GM23248 (cell line): Measurements from ENCODE around the gene GCLC. TPM values are rescaled to one million over a fixed set of nuclear protein-coding genes. Genes with fewer than 3 reads are reported as not detected.

Experiments used
- DNase-seq: peaks from one replicate; pipeline ENCODE4 v3.0.0-alpha.2; 2015
- H2AFZ ChIP-seq: fragments of 200-600 bp; sonication (generic); 2 replicates; pipeline ENCODE4 v1.6.1; 2016; ENCODE audit warnings: antibody characterized with exemption
- H3F3A ChIP-seq: fragments of 200-600 bp; sonication (generic); 2 replicates; pipeline ENCODE4 v1.6.1; 2016; ENCODE audit warnings: mild to moderate bottlenecking, antibody characterized with exemption, mixed run types; ENCODE audit not compliant: insufficient read depth
- H3K27ac ChIP-seq: fragments of 200-600 bp; sonication (generic); 2 replicates; pipeline ENCODE4 v1.5.1; 2016; ENCODE audit warnings: mild to moderate bottlenecking
- H3K27me3 ChIP-seq: fragments of 200-600 bp; sonication (generic); replicated peaks from 2 replicates; pipeline ENCODE4 v1.6.1; 2016; ENCODE audit warnings: mild to moderate bottlenecking; ENCODE audit not compliant: insufficient read depth
- H3K36me3 ChIP-seq: fragments of 200-600 bp; sonication (generic); 2 replicates; pipeline ENCODE4 v1.6.1; 2016; ENCODE audit warnings: low read depth, mild to moderate bottlenecking
- H3K4me1 ChIP-seq: fragments of 200-600 bp; sonication (generic); 2 replicates; pipeline ENCODE4 v1.6.1; 2016; ENCODE audit warnings: mild to moderate bottlenecking; ENCODE audit not compliant: insufficient read depth
- H3K4me2 ChIP-seq: fragments of 200-600 bp; sonication (generic); one replicate; pipeline ENCODE4 v1.6.1; 2016; ENCODE audit warnings: mild to moderate bottlenecking; ENCODE audit not compliant: unreplicated experiment
- H3K4me3 ChIP-seq: fragments of 200-600 bp; sonication (generic); 2 replicates; pipeline ENCODE4 v1.5.1; 2016; ENCODE audit warnings: mild to moderate bottlenecking
- H3K79me2 ChIP-seq: fragments of 200-600 bp; sonication (generic); 2 replicates; pipeline ENCODE4 v1.6.1; 2016; ENCODE audit warnings: mild to moderate bottlenecking; ENCODE audit not compliant: insufficient read depth
- H3K9ac ChIP-seq: fragments of 200-600 bp; sonication (generic); 2 replicates; pipeline ENCODE4 v1.6.1; 2016; ENCODE audit warnings: mild to moderate bottlenecking
- H3K9me2 ChIP-seq: fragments of 200-600 bp; sonication (generic); 2 replicates; pipeline ENCODE4 v1.6.1; 2016; ENCODE audit warnings: mixed run types, mild to moderate bottlenecking, moderate library complexity; ENCODE audit not compliant: insufficient read depth
- H3K9me3 ChIP-seq: fragments of 200-600 bp; sonication (generic); one replicate; pipeline ENCODE4 v1.6.1; 2017; ENCODE audit warnings: low read depth
- H4K20me1 ChIP-seq: fragments of 200-600 bp; sonication (generic); 2 replicates; pipeline ENCODE4 v1.6.0; 2016; ENCODE audit not compliant: insufficient read depth
- EZH2 ChIP-seq: fragments of 200-600 bp; sonication (generic); IDR thresholded peaks from 2 replicates; pipeline ENCODE4 v1.6.1; 2018; ENCODE audit warnings: antibody characterized with exemption, mild to moderate bottlenecking; ENCODE audit not compliant: insufficient read depth, poor library complexity, severe bottlenecking
- EZH2phosphoT487 ChIP-seq: fragments of 200-600 bp; sonication (generic); IDR thresholded peaks from 2 replicates; pipeline ENCODE4 v1.6.1; 2018; ENCODE audit warnings: antibody characterized with exemption, moderate library complexity, mild to moderate bottlenecking, low read depth; ENCODE audit not compliant: insufficient read depth
- WGBS, 2 experiments: methylation state at CpG; one replicate each; pipeline ENCODE4 v1.1.6; 2015 to 2017; ENCODE audit warnings: low lambda C conversion rate in 2 of 2, low coverage in 1 of 2; ENCODE audit errors: missing lambda C conversion rate in 2 of 2; 5-methylcytosine and 5-hydroxymethylcytosine counted together
- in situ Hi-C: fragments of 300-500 bp; cut with MboI; formaldehyde crosslinking; loops from 2 replicates; pipeline ENCODE4 v1.15.0; 2020
- polyA plus RNA-seq: library from polyadenylated mRNA; unstranded; fragments of >200 nt; fragmentation: Nextera tagmentation; extraction: Ambion mirVana; gene quantifications from 2 replicates; pipeline ENCODE4 v1.2.1, GENCODE V29; 2016
- total RNA-seq: library from RNA; depleted of rRNA; stranded (reverse); fragments of >200 nt; shearing (Covaris generic); gene quantifications from 2 replicates; pipeline ENCODE4 v1.2.3, GENCODE V29; 2014

GCLC gene
- total and polyA plus RNA-seq, 2 experiments from 2014 or later, result 3.3 to 6.4 TPM

GRCh38 chr6:53583451-53583850, 38.5 kb upstream of the GCLC start:
- Histone ChIP-seq H3K9me2 (no peaks in the 10 kb centered on the region), H3K79me2 (no peaks in the 10 kb centered on the region), H3K9me3 (no peaks in the 10 kb centered on the region), H3K4me1 (peaks cover 24% of the 10 kb centered on the region), H4K20me1 (no peaks in the 10 kb centered on the region), H3K4me3 (no peak overlapping the region), H3K4me2 (peak overlapping the region; percentile 14), H2AFZ (no peak overlapping the region), H3K36me3 (no peaks in the 10 kb centered on the region), H3K27ac (no peak overlapping the region), H3K27me3 (no peaks in the 10 kb centered on the region), H3F3A (peaks cover 11% of the 10 kb centered on the region), H3K9ac (no peak overlapping the region)
- no peak for DNase-seq
- WGBS, 2 experiments, result 92 to 96% methylated on average over 3 of the region's 3 CpGs
- TF ChIP-seq EZH2 (no peak), EZH2phosphoT487 (no peak)
- in situ Hi-C loops, result no loop called here

- no peaks in the 10 kb centered on the region for H3K9me2 ChIP-seq
- peak overlapping the region; percentile 14 for H3K4me2 ChIP-seq
- in situ Hi-C loops, result no loop called here
- H3K36me3 ChIP-seq, result no peaks in the 10 kb centered on the region
- H3F3A ChIP-seq, result peaks cover 11% of the 10 kb centered on the region
- peaks cover 24% of the 10 kb centered on the region for H3K4me1 ChIP-seq
- H3K27me3 ChIP-seq, result no peaks in the 10 kb centered on the region
- H2AFZ ChIP-seq, result no peak overlapping the region
- H3K9me3 ChIP-seq, result no peaks in the 10 kb centered on the region
- H3K79me2 ChIP-seq, result no peaks in the 10 kb centered on the region
- H3K27ac ChIP-seq, result no peak overlapping the region
- TF ChIP-seq EZH2phosphoT487 (no peak), EZH2 (no peak)
- DNase-seq, result peak; percentile 34
- H4K20me1 ChIP-seq, result no peaks in the 10 kb centered on the region
- no peak overlapping the region for H3K9ac ChIP-seq
- H3K4me3 ChIP-seq, result no peak overlapping the region
- 94 to 100% methylated on average over 2 of the region's 2 CpGs for WGBS, 2 experiments
Measured at GRCh38 chr6:53582963-53583362, 38.1 kb upstream of the GCLC start.

GRCh38 chr6:53581856-53582255, 37.0 kb upstream of the GCLC start:
- 10 to 19% methylated on average over 2 of the region's 2 CpGs for WGBS, 2 experiments
- H4K20me1 ChIP-seq, result no peaks in the 10 kb centered on the region
- H3F3A ChIP-seq, result peaks cover 11% of the 10 kb centered on the region
- H3K27ac ChIP-seq, result no peak overlapping the region; the same call in 1 of the 2 replicates
- H3K36me3 ChIP-seq, result no peaks in the 10 kb centered on the region
- H3K27me3 ChIP-seq, result no peaks in the 10 kb centered on the region
- H2AFZ ChIP-seq, result no peak overlapping the region
- H3K4me1 ChIP-seq, result peaks cover 24% of the 10 kb centered on the region
- no peak for DNase-seq
- in situ Hi-C loops, result no loop called here
- no peaks in the 10 kb centered on the region for H3K9me2 ChIP-seq
- no peak overlapping the region for H3K4me2 ChIP-seq
- no peak overlapping the region for H3K4me3 ChIP-seq
- H3K9me3 ChIP-seq, result no peaks in the 10 kb centered on the region
- H3K9ac ChIP-seq, result no peak overlapping the region
- no peaks in the 10 kb centered on the region for H3K79me2 ChIP-seq
- TF ChIP-seq EZH2 (no peak), EZH2phosphoT487 (no peak)

- Histone ChIP-seq H3K27ac (peak overlapping the region; percentile 31), H3K79me2 (no peaks in the 10 kb centered on the region), H3K4me2 (peak overlapping the region; percentile 53), H3K4me3 (no peak overlapping the region), H3K36me3 (no peaks in the 10 kb centered on the region), H2AFZ (peak overlapping the region; percentile 17; the same call in 1 of the 2 replicates), H3K27me3 (no peaks in the 10 kb centered on the region), H3F3A (peaks cover 11% of the 10 kb centered on the region), H4K20me1 (no peaks in the 10 kb centered on the region), H3K4me1 (peaks cover 24% of the 10 kb centered on the region), H3K9me3 (no peaks in the 10 kb centered on the region), H3K9me2 (no peaks in the 10 kb centered on the region), H3K9ac (0 out of 2 replicates have a peak overlapping the region, but pooled peaks have one; percentile 13)
- peak; percentile 91 for DNase-seq
- in situ Hi-C loops, result no loop called here
- no peak for TF ChIP-seq EZH2phosphoT487
- no peak for TF ChIP-seq EZH2
- 0 to 3% methylated on average over 2 of the region's 2 CpGs for WGBS, 2 experiments
Measured at GRCh38 chr6:53581173-53581773, 36.4 kb upstream of the GCLC start.

- WGBS, 2 experiments, result 95 to 98% methylated on average over 5 of the region's 5 CpGs
- Histone ChIP-seq H3K36me3 (no peaks in the 10 kb centered on the region), H3K4me1 (peaks cover 24% of the 10 kb centered on the region), H3K9me3 (no peaks in the 10 kb centered on the region), H2AFZ (no peak overlapping the region), H3K27ac (no peak overlapping the region), H3K27me3 (no peaks in the 10 kb centered on the region), H3F3A (peaks cover 11% of the 10 kb centered on the region), H4K20me1 (no peaks in the 10 kb centered on the region), H3K9ac (no peak overlapping the region), H3K9me2 (no peaks in the 10 kb centered on the region), H3K4me2 (no peak overlapping the region), H3K79me2 (no peaks in the 10 kb centered on the region), H3K4me3 (no peak overlapping the region)
- in situ Hi-C loops, result no loop called here
- no peak for DNase-seq
- no peak for TF ChIP-seq EZH2phosphoT487
- no peak for TF ChIP-seq EZH2
Measured at GRCh38 chr6:53579338-53579737, 34.4 kb upstream of the GCLC start.
